ENCODE measurements around the gene ARHGAP26.

Gene ARHGAP26

DNA sequence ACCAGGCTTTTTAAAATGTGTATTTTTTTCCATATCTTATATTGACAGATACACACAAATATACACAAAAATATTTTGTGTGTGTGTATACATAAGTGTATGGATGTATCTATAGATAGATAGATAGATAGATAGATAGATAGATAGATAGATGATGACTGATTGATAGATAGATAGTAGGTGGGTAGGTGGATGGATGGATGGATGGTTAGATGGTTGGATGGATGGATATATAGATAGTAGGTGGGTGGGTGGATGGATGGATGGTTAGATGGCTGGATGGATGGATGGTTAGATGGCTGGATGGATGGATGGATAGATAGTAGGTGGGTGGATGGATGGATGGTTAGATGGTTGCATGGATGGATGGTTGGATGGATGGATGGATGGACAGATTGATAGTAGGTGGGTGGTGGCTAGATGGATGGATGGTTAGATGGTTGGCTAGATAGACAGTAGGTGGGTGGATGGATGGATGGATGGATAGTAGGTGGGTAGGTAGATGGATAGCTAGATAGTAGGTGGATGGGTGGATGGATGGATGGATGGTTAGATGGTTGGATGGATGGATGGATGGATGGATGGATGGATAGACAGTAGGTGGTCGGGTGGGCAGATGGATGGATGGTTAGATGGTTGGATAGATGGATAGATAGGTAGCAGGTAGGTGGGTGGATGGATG is 477.1 kb downstream of the ARHGAP26 start:
- DNase-seq (ENCODE audit: low spot score): no peak

GRCh38 chr5:143248391-143248790 is 478.2 kb downstream of the ARHGAP26 start:
- DNase-seq (ENCODE audit: low spot score): no peak

DNA sequence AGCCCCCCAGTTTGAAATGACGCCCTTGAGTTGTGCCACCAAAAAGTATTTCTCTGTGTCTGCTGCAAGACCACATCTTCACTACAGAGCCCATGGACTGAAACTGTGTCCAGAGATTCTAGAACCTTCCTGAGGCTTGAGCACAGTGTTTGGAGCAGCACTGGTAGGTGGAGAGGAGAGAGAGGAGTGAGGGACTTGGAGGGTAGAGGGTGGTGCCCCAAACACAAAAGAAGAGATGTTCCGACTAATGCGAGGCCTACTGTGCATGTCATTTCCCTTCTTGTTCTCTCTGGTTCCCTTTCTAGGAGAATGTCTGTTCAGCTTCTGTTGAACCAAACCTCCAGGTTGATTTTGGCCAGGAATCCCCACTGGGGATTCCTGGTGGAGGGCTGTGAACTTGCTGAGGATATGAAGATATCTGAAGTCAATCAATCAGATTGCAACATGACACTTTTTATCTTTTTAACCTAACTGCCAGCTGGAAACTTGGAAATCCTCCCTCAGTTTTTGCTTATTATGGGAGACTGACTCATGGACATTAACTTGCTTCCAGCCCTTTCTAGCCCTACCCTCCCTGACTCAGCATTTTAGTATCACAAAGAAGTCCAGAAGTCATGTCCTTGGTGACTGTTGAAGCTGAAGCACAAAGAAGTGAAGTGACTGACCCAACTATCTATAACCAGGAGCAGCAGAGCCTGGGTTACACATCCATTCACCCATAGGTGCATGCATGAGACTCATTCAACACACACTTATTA is 478.8 kb downstream of the ARHGAP26 start:
- DNase-seq (ENCODE audit: low spot score): peak; percentile 83

GRCh38 chr5:143249851-143250250 is 479.7 kb downstream of the ARHGAP26 start:
- no peak for DNase-seq (ENCODE audit: low spot score)

DNA sequence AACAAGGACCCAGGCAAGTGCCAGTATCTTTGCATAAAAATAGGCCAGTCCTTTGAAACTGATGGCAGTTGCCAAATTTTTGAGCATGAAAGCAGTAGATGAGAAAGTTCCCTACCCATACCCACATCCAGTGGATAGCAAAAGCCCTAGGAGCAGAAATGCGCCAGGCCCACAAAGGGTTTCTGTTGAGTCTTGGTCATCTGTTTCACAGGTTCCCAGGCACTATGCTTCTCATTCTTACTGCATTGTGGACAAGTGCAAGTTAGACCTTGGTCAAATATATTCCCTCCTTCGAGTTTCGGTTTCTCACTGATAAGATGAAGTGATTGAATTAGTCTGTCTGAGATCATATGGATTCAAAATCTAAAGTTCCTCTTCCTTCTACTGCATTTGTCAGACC is 481.0 kb downstream of the ARHGAP26 start:
- no peak for DNase-seq (ENCODE audit: low spot score)

DNA sequence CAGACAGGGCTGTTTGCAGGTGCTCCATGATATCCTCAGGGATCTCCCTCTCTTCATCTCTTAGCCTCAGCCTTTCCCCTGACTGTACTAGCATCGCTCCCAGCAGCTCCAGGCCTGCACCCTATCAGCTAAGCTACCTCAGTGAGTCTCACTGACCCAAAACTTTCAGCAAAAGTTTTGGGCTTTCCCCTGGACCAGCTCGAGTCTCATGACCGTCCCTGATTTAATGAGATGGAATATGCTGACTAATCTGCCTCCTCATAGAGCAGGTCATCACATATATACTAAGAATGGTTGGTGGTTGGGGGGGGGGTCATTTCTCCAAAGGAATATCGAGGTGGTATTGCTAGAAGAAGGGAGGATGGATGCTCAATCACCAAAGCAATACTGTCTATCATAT is 481.8 kb downstream of the ARHGAP26 start:
- no peak for DNase-seq (ENCODE audit: low spot score)

- no peak for DNase-seq (ENCODE audit: low spot score)
Measured at GRCh38 chr5:143254819-143255218, 484.6 kb downstream of the ARHGAP26 start.

- DNase-seq (ENCODE audit: low spot score): no peak
Measured at GRCh38 chr5:143258559-143259253, 488.5 kb downstream of the ARHGAP26 start.

DNA sequence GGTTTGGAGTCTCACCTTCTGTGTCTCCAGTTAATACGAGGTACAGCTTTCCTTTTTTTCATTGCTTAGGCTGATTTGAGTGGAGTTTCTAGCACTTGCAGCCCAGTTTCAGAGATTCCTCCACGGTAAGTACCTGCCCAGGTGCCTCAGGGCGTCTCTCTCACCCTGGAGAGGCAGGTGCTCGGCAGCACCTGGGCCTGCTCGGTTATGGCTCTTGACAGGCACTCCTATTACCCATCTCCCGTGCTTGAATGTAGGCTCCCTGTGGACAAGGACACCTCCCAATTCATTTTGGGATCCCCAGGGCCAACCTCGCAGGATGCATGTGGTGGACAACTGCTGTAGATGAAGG is 489.1 kb downstream of the ARHGAP26 start:
- DNase-seq (ENCODE audit: low spot score): no peak

DNA sequence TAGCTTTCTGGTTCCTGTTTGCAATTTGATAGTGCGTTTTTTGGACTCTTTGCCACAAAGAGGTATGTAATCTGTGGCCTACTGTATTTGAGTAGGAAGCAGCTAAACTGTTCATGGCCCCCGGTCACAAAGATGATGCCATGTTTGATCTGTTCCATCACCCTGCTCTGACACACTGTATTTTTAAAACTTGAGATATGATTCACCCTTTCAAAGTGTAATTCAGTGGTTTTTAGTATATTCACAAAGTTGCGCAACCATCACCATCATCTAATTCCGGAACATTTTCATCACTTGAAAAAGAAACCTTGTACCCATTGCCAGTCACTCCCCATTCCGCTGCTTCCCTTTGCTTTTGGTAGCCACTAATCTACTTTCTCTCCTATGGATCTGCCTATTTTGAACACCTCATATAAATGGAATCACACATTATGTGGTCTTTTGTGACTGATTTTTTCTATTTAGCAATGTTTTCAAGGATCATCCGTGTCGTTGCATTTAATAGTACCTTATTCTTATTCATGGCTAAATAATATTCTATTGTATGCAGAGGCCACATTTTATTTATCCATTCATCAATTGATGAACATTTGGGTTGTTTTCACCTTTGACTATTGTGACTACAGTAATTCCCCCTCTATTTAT is 491.7 kb downstream of the ARHGAP26 start:
- no peak for DNase-seq (ENCODE audit: low spot score)

DNA sequence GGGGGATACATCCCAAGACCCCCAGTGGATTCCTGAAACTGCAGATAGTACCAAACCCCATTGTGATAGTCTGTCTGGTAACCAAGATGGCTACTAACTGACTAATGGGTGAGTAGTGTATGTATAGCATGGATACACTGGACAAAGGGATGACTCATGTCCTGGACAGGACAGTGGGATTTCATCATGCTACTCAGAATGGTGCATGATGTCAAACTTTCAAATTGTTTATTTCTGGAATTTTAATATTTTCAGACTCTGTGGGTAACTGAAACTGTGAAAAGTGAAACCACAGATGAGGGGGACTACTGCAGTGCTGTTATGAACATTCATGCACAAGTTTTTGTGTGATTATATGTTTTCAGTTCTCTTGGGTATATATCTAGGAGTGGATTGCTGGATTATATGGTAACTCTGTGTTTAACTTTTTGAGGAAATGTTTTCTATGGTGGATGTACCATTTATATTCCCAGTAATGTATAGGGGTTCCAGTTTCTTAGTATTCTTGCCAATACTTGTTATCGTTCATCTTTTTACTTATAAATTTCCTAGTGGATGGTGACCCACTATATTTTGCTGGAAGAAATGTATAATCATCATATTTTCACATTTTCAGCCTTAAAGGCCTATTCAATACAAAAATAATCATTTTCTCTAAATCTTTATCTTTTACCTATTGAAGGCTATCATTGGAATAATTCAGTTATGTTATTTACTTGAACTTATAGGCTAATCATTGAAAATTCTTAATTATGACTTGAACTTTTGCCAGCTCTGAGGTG is 492.4 kb downstream of the ARHGAP26 start:
- peak; percentile 46 for DNase-seq (ENCODE audit: low spot score)

- no peak for DNase-seq (ENCODE audit: low spot score)
Measured at GRCh38 chr5:143263272-143263810, 493.2 kb downstream of the ARHGAP26 start.

GRCh38 chr5:143265995-143266394 is 495.8 kb downstream of the ARHGAP26 start:
- no peak for DNase-seq (ENCODE audit: low spot score)

DNA sequence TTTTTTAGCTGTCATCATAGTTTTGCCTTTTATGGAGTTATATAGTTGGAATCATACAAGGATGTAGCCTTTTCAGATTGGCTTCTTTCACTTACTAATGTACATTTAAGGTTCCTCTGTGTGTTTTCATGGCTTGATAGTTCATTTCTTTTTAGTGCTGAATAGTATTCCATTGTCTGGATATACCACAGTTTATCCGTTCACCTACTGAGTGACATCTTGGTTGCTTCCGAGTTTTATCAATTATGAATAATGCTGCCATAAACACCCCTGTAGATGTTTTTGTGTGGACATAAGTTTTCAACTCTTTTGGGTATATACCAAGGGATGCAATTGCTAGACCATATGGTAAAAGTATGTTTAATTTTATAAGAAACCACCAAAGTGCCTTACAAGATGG is 497.0 kb downstream of the ARHGAP26 start:
- no peak for DNase-seq (ENCODE audit: low spot score)

DNA sequence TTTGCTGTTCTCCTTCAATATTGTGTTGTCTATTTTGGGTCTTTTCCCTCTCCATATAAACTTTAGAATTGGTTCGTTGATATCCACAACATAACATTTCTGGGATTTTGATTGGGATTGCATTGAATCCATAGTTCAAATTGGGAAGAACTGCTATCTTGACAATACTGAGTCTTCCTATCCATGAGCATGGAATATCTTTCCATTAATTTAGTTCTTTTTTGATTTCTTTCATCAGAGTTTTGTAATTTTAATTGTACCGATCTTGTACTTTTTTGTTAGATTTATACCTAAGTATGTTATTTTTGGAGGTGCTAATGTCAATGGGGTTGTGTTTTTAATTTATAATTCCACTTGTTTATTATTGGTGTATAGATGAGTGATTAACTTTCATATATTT is 498.2 kb downstream of the ARHGAP26 start:
- no peak for DNase-seq (ENCODE audit: low spot score)

- no peak for DNase-seq (ENCODE audit: low spot score)
Measured at GRCh38 chr5:143271431-143271830, 501.3 kb downstream of the ARHGAP26 start.

- no peak for DNase-seq (ENCODE audit: low spot score)
Measured at GRCh38 chr5:143274952-143275351, 504.8 kb downstream of the ARHGAP26 start.

GRCh38 chr5:143275512-143276363 is 505.6 kb downstream of the ARHGAP26 start:
- DNase-seq (ENCODE audit: low spot score): no peak

- no peak for DNase-seq (ENCODE audit: low spot score)
Measured at GRCh38 chr5:143277536-143277935, 507.4 kb downstream of the ARHGAP26 start.
